ENCODE data around the gene ATP8B4. TPM values are rescaled to one million over a fixed set of nuclear protein-coding genes. Genes with fewer than 3 reads are reported as not detected.

Gene ATP8B4
- total RNA-seq, 1 donor from 2014 or later = 9.8 TPM

DNA sequence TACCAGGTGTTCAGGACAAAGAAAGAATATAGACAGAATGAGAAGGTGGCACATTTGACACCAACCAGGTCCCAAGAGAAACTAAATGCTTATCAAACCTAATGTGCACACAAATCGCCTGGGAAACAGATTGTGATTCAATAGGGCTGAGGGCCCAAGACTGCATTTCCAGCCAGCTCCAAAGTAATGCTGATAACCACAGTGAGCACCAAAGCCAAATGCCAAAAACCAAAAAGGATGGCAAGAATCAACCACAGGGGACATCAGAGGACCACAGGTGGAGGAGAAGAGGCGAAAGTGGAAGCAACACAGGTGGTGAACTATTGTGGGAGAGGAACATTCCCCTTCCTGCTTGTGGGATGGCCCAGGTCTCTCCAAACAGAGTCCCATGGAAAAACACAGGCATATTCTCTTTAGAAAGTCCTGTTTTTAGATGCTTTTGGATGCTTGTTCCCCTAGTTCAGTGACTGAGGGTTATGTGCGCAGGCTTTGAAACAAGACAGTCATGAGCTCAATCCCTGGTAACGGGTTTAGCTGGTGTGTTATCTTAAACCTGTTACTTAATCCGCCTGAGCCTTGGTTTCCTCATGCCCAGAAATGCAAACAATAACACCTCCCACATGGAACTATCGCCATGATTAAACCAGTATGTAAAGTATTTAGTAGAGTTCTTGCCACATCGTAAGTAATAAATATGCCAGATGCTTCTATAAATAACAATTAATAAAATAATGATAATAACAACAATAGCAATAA lies 241.7 kb downstream of the ATP8B4 start:
- H3K4me1 ChIP-seq = peaks cover 40% of the 10 kb centered on the region
- peak overlapping the region; percentile 84 for H3K27ac ChIP-seq
- no peaks in the 10 kb centered on the region for H3K9me3 ChIP-seq
- intact Hi-C loops (cut with DNase I) = loop anchor here (5.0 kb wide), 1 partner anchor 255 kb away; the partner anchor contains the start of genes DTWD1 and FAM227B
- TF ChIP-seq POLR2A (IDR thresholded peaks at IDR 0.05) = no peak
- TF ChIP-seq, protein P1, sequence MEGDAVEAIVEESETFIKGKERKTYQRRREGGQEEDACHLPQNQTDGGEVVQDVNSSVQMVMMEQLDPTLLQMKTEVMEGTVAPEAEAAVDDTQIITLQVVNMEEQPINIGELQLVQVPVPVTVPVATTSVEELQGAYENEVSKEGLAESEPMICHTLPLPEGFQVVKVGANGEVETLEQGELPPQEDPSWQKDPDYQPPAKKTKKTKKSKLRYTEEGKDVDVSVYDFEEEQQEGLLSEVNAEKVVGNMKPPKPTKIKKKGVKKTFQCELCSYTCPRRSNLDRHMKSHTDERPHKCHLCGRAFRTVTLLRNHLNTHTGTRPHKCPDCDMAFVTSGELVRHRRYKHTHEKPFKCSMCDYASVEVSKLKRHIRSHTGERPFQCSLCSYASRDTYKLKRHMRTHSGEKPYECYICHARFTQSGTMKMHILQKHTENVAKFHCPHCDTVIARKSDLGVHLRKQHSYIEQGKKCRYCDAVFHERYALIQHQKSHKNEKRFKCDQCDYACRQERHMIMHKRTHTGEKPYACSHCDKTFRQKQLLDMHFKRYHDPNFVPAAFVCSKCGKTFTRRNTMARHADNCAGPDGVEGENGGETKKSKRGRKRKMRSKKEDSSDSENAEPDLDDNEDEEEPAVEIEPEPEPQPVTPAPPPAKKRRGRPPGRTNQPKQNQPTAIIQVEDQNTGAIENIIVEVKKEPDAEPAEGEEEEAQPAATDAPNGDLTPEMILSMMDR (IDR thresholded peaks at IDR 0.05) = peak in 1 of 3 experiments; percentile 2
- H3K27me3 ChIP-seq = no peaks in the 10 kb centered on the region
- H3K4me3 ChIP-seq = no peak overlapping the region
- DNase-seq (ENCODE audit: extremely low spot score in 2 of 2) = no peak
- H3K36me3 ChIP-seq = no peaks in the 10 kb centered on the region

DNA sequence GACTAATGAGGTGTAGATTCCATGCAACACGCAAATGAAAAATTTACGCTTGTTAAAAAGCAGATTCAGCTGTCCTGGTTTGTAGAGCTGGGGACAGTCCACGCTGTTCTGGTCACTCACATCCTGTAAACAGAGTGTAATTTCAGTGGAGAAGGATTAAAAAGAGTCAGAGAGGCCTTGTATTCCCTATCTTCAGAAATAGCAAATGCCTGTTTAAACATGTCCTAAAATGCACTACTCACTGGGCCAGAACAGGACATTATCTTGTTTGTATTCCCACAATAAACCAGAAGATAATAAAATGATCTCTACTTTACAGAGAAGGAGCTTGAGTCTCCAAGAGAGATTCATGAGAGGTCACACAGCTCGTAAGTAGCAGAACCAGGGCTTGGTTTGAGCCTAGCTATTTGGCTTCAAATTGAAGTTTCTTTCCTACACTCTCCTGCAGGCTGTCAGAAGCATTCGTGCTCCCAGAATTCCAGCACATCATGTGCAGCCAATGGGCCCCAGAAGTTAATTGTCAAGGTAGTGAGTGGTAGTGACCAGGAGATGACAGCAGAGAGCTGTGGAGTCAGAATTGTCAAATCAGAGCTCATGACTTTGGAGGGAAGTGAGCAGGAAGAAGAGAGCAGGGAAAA lies 242.5 kb downstream of the ATP8B4 start:
- Histone ChIP-seq H3K27ac (peak overlapping the region; percentile 84), H3K9me3 (no peaks in the 10 kb centered on the region), H3K4me1 (peaks cover 40% of the 10 kb centered on the region), H3K36me3 (no peaks in the 10 kb centered on the region), H3K27me3 (no peaks in the 10 kb centered on the region), H3K4me3 (no peak overlapping the region)
- TF ChIP-seq POLR2A (IDR thresholded peaks at IDR 0.05) = no peak
- TF ChIP-seq, protein P1 (IDR thresholded peaks at IDR 0.05) = peak in 2 of 3 experiments; percentile 13 to 25
- no peak for TF ChIP-seq POLR2AphosphoS5 (IDR thresholded peaks at IDR 0.05; ENCODE audit: insufficient read depth in 1 of 2, low read depth in 1 of 2)
- intact Hi-C loops (cut with DNase I) = loop anchor here (5.0 kb wide), 1 partner anchor 254 kb away; the partner anchor contains the start of genes DTWD1 and FAM227B
- no peak for DNase-seq (ENCODE audit: extremely low spot score in 2 of 2)

DNA sequence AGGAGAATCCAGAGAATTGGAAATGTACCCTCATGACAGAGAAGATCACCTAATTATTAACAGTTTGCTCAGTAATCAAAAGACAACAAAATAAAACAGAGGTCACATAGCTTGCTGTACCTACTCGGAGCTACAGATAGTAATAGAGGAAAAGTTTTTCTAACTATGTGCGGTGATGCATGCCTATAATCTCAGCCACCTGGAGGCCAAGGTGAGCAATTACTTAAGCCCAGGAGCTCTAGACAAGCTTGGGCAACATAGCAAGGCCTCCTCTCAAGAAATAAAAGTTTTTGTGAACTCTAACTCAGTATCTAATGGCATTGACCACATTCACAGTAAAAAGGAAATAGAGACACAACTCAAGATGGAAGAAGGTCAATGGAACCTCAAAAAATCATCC lies 243.6 kb downstream of the ATP8B4 start:
- H3K4me3 ChIP-seq = no peak overlapping the region
- H3K9me3 ChIP-seq = no peaks in the 10 kb centered on the region
- H3K27me3 ChIP-seq = no peaks in the 10 kb centered on the region
- peak overlapping the region; percentile 84 for H3K27ac ChIP-seq
- no peak for DNase-seq (ENCODE audit: extremely low spot score in 2 of 2)
- H3K4me1 ChIP-seq = peaks cover 40% of the 10 kb centered on the region
- intact Hi-C loops (cut with DNase I) = loop anchor here (5.0 kb wide), 1 partner anchor 253 kb away; the partner anchor contains the start of genes DTWD1 and FAM227B
- H3K36me3 ChIP-seq = no peaks in the 10 kb centered on the region
- TF ChIP-seq POLR2A (IDR thresholded peaks at IDR 0.05) (no peak), POLR2AphosphoS5 (IDR thresholded peaks at IDR 0.05; ENCODE audit: insufficient read depth in 1 of 2, low read depth in 1 of 2) (no peak)
- TF ChIP-seq, protein P1 (IDR thresholded peaks at IDR 0.05) = no peak

DNA sequence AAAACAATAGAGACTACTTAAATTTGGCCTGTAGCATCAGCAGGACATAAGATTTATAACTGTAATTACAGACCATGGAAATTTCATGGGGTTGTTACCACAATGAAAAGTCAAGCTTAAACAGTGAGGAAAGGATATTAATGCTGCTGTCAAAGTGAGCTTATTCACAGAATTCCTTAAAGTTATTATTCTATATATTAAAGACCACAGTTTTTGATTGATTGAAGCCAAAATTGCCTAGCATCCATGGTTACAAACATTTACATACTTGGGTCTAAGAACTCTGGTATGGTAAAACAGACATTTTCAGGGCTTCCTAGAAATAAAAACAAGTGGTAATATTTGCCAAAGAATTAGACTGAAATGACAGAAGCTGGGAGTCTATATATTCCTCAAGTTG lies 248.6 kb downstream of the ATP8B4 start:
- H3K4me1 ChIP-seq = peaks cover 8% of the 10 kb centered on the region
- no peak overlapping the region for H3K27ac ChIP-seq
- no peaks in the 10 kb centered on the region for H3K36me3 ChIP-seq
- no peak for DNase-seq (ENCODE audit: extremely low spot score in 2 of 2)
- H3K9me3 ChIP-seq = no peaks in the 10 kb centered on the region
- TF ChIP-seq, protein P1 (IDR thresholded peaks at IDR 0.05) = no peak
- TF ChIP-seq POLR2A (IDR thresholded peaks at IDR 0.05) (no peak), POLR2AphosphoS5 (IDR thresholded peaks at IDR 0.05; ENCODE audit: insufficient read depth in 1 of 2, low read depth in 1 of 2) (no peak)
- H3K4me3 ChIP-seq = no peak overlapping the region
- intact Hi-C loops (cut with DNase I) = no loop called here
- no peaks in the 10 kb centered on the region for H3K27me3 ChIP-seq

DNA sequence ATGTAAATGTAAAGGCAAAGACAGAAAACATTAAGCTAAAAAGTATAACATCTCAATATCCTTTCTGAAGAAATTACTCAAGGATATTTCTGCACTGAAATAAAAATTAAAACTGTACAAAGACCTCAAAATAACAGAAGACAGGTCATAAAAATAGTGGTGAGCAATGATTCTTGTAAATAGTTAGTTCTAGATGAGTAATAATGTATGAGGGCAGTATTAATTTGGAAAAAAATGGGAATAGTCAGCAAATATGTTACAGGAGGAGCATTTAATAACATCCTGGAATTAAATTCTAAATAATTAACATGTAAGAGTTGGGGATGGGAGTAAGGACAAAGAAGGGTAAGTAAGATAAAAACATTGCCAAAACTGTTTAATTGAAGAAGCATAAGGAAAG lies 250.7 kb downstream of the ATP8B4 start:
- intact Hi-C loops (cut with DNase I) = no loop called here
- Histone ChIP-seq H3K27me3 (no peaks in the 10 kb centered on the region), H3K9me3 (no peaks in the 10 kb centered on the region), H3K27ac (no peak overlapping the region), H3K4me1 (no peaks in the 10 kb centered on the region), H3K36me3 (no peaks in the 10 kb centered on the region), H3K4me3 (no peak overlapping the region)
- no peak for DNase-seq (ENCODE audit: extremely low spot score in 2 of 2)
- TF ChIP-seq POLR2AphosphoS5 (IDR thresholded peaks at IDR 0.05; ENCODE audit: insufficient read depth in 1 of 2, low read depth in 1 of 2) (no peak), POLR2A (IDR thresholded peaks at IDR 0.05) (no peak)
- TF ChIP-seq, protein P1 (IDR thresholded peaks at IDR 0.05) = no peak
